Dermis blood vessel endothelial cell (primary cell): ENCODE results near the gene C1QTNF3. TPM values are rescaled to one million over a fixed set of nuclear protein-coding genes. Genes with fewer than 3 reads are reported as not detected.
A peak's percentile ranks its signal among the peaks of the same experiment; 100 is the strongest.
"Not testable (repeated sequence)": the region's sequence is repeated elsewhere in the genome, so short reads cannot be mapped to it uniquely, and the experiment has no call there.

Experiments
- DNase-seq: peaks from one replicate; pipeline ENCODE4 v3.0.0; 2010
- total RNA-seq: library from RNA; depleted of rRNA; stranded (reverse); fragments of >200 nt; gene quantifications from 2 replicates; pipeline ENCODE4 v1.2.3, GENCODE V29; 2014

C1QTNF3 gene, protein sequence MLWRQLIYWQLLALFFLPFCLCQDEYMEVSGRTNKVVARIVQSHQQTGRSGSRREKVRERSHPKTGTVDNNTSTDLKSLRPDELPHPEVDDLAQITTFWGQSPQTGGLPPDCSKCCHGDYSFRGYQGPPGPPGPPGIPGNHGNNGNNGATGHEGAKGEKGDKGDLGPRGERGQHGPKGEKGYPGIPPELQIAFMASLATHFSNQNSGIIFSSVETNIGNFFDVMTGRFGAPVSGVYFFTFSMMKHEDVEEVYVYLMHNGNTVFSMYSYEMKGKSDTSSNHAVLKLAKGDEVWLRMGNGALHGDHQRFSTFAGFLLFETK
- total RNA-seq: under 0.01 and 0.51 TPM in 2 replicates

DNA sequence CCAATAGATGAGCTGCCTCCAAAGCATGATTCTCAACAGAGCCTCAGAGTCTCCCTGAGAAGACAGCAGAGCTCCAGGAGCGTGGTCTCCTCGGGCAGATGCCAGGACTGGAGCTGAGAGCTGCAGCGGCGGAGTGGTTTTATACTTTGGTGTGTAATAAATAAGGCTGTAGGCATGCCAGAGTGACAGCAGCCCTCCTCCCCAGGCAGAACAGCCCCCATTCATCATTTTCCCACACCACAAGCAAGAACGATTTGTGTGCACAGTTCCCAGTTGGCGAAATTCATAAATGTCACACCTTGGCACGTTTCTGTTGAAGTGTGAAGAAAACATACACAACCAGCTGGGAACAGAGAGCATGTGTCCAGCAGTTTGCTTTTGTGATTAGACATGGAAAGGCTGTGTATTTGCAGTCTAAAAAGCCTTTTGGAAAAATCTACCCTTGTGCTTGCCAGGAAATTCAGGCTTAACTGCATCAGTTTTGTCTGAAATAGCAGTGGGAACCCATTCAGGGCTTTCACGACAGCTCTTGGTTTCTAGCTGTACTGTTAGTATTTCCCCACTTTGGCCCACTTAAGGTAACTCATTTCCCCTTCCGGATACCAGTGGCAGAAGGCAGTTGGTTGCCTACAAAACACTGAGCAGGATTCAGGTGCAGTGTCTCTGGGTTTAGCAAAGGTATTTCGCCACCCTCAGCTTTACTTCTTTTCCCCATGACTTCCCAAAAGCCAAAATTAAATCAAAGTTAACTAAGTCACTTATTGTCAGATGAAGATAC is at the start of gene C1QTNF3:
TSS of gene C1QTNF3 (minus strand) at position 115 of the 778 bp plus-strand sequence. CDS start at position 27, 88 bp downstream.
- DNase-seq: peak; percentile 16

DNA sequence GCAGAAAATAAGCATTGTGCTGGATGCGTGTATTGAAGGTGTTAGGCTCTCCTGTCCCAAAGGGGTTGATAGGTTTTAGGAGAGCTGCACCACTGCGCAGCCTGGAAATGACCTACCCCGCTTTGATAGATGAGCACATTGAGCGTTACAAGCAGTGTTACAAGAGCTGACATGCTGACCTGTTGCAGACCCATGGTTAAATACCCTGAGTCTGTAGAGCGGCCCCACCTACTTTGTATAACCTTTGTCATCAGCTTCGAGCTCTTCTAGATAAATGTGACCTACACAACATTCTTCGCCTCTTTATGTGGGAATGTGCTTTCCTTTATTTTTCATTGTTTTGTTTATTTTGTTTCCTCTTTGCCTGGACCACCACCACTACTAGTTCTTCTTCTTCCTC is 48.0 kb upstream of the C1QTNF3 start:
- DNase-seq: not testable (repeated sequence)

DNA sequence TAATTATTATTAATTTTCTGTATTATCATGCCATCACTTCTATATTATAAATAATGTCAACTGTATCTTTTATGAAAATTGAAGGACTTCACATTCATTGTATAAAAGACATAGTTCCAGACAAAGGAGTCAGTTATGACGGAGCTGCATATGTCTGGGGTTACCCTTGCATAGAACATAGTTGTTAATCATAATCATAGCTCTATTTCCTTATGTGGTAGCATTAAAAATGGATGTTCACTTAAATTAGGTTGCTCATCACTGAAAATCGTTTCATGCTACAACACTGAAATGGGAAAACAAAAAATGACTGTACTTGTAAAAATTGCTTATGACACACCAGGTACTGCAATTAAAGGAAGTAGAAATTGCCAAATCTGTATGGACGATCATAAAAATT is 46.8 kb upstream of the C1QTNF3 start:
- not testable (repeated sequence) for DNase-seq

DNA sequence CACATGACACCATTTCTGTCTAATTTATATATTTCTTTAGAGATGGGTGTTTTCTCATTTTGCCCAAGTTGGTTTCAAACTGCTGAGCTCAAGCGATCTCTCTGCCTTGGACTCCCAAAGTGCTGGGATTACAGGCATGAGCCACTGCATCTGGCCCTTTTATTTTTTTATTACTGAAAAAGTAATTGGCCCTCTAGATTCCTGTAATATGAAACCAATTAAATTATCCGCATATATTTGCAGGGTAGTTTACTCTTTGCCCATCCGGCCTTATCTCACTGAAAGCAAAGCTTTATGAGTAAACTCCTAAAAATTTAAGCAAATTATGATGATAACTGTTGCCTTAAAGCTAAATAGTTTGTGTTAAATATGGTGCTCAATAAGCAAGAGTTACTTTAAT is 44.7 kb upstream of the C1QTNF3 start:
- not testable (repeated sequence) for DNase-seq

DNA sequence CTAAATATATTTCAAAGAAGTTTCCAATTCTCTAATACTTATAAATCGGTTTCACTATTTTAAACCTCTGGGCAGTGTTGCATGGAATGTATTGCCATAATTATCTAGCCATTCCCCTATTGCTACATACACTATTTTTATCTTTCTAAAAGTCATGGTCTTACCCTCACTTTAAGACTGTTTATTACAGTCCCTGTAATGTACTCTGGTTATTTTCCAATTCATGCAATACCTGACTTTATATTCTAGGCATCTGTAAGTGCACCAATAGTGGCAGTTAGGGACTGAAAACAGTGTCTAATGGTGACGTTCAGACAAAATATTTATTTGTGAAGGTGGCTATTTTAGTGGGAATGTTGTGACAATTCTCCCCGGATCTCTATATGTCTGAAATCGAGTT is 40.9 kb upstream of the C1QTNF3 start:
- not testable (repeated sequence) for DNase-seq

DNA sequence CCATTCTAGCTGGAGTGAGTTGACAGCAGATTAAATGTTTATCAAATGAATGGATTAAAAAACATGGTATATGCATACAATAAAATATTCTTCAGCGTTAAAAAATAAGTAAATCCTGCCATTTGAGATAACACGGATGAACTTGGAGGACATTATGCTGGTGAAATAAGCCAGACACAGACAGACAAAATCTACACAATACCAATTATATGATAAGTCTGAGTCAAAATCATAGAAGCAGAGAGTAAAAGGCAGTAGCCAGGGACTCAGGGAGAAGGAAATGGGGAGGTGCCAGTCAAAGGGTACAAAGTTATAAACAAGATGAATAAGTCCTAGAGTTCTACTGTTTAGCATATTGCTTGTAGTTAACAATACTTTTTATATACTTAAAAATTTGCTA is 36.5 kb upstream of the C1QTNF3 start:
- not testable (repeated sequence) for DNase-seq

DNA sequence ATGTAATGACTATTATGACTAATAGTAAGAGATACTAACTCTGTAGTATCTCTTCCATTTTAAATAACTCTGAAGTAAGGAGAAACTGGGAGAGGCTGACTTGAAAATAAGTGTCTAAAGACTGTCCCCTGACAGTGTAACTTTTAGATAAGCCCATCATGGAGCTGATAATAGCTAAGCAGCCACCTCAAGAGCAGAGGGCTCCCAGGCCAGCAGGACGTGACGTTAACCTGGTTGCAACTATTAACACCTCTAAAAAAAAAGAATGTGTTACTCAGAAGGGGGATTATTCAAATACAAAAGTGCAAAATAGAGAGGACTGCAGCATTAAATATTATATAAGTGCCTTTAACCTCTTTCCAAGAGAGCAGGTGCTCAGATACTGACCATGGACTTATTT is 34.6 kb upstream of the C1QTNF3 start:
- DNase-seq: not testable (repeated sequence)

DNA sequence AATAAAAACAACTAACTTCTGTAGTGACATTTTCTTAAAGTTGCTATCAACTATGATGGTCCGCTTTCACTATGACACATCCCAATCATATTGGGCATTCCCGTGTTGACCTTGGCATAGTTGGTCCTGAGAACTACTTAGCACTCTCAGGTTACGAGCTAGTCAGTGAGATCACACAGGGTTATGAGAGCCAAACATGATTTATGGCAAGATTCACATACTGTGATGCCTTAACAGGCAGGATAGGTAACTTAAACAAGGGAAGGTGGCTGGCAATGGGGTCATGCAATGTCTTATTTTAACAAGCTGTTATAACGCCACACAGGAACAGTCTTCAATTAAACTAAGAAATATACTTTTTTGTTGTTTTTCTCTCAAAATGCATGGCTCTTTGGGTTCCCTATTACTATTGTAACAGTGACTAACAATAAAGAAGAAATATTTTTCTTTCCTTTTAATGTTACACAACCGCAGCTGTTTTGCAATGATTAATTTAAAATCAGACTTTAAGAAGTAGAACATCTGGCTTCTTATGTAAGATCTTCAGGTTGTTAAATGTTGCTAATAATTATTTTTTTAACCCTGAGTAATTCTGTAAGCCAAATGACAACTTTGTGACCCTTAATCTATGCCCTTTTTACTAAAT is 33.8 kb upstream of the C1QTNF3 start:
- not testable (repeated sequence) for DNase-seq

DNA sequence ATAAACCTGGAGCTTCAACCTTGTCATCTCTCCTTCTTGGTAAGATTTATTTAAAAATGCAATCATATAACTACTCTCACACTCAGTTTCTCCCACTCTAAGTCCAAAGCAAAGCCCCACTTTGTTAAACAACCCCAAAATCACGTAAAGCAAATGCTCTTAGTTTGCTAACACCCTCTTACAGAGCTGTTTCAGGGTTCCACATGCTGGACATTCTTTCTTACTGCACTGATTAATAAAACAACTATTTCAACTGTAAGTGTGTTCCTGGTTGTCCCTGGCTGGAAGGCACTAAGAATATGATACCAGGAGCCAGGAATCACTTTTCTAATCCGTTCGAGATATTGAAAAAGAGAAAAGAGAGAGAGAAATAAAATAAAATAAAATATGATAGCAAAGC is 31.5 kb upstream of the C1QTNF3 start:
- not testable (repeated sequence) for DNase-seq

DNA sequence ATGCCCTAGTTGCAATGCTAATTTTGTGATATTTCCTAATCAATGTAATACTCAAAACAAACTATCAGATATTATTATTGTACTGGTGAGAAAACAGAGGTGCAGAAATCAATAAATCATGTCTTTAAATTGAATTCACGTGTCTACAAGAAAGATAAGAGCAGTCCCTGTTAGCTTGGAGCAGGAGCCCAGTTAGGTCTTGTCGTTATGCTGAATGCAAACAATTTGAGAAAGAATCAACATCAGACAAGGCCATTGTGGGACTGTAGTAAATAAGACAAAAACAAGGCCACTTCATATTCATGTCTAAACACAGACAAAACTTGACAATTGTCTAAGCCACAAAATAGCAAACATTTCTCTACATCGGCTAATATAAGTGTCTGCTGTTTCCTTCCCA is 31.1 kb upstream of the C1QTNF3 start:
- DNase-seq: not testable (repeated sequence)

DNA sequence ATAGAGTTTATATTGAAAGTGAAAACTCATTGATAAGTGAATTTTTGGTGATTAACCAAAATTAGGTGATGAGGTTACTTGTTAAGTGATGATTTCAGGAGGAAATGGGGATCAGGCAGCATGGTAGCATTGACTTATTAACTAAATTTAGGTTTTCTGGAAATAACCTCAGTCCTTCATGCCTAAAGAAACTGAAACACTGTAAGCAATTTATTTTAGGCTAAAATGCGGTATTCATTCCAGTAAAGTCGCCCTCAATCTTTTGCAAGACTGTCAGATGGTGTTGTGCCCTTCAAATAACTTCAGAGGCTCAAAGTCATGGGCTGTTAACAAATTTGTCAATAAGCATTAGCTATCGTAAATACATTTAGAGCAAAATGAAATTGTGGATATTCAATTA is 27.6 kb upstream of the C1QTNF3 start:
- not testable (repeated sequence) for DNase-seq

DNA sequence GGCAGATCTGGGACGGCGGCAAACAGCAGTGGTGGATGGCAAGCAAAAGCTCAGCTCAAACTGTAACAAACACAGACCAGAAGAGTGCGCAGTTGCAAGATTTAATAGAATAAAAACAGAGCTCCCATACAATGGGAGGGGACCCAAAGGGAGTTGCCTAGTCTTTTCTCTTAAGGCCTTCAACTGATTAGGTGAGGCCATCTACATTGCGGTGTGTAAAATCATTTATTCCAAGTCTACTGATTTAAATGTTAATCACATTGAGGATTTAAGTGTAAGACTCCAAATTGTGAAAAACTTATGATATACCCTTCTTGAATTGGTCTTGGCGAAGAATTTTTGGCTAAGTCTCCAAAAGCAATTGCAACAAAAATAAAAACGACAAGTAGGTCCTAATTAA is 21.6 kb upstream of the C1QTNF3 start:
- no peak for DNase-seq

DNA sequence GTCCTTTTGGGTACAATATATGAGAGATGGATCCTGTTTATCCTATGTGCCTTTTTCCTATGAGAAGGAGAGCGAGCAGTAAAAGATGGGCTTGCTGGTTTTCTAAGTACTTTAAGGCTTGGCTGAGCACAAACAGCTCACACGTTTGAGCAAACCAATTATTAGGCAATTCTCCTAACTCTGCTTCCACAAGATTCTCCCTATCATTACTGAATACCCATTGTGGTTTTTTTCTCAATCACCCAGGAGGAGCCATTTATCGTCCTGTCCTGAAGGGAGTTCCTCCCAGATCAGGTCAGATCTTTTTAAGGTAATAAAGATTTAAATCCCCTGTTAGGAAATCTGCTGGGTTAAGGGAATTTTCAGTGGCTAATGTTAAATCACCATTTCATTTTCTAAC is 19.4 kb upstream of the C1QTNF3 start:
- DNase-seq: no peak

DNA sequence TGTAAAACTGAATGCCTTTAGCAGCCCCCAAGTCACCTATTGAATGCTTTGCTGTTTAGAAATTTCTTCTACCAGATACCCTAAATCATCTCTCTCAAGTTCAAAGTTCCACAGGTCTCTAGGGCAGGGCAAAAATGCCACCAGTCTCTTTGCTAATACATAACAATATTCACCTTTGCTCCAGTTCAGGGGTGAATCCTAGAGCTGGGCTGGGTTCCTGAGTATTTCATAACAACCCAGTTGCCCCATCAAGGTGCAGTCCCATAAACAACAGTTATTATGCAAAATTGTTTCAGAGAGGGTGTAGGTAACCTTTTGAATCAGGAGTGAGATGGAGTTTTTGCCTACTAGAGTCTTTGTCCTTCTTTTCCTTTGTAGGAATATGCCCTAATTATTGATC is 19.0 kb upstream of the C1QTNF3 start:
- no peak for DNase-seq

DNA sequence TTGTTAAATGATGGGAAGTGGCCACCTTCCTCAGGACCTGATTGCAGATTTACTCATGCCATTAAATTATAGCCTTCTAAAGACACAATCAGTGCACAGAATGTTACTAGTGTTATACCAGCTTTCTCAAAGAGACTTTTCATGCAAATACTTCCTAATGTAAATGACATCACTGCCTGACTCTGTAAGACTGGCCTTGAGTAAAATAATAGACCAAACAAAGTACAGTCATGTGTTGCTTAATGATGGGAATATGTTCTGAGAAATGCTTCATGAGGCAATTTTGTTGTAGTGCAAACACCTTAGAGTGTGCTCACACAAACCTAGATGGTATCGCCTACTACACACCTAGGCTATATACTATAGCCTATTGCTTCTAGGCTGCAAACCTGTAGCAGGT is 17.0 kb upstream of the C1QTNF3 start:
- no peak for DNase-seq

DNA sequence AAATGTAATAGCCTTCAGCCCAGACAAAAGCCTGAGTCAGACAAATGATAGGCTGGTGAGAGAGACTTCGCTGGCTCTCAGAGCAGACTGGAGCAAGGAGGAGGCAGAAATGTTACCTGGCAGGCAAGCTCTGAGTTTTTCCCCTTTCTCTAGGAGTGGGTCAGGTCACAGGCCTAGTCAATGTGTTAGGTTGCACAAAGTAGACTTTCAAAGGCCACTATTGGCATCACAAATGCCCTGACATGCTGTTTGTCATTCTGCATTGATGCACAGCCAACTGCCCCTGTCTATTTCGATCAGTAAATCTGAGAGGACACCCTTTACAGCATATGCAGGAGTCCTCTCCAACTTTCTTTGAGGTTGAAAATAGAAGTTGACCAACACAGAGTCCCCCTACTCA is 15.5 kb upstream of the C1QTNF3 start:
- no peak for DNase-seq

DNA sequence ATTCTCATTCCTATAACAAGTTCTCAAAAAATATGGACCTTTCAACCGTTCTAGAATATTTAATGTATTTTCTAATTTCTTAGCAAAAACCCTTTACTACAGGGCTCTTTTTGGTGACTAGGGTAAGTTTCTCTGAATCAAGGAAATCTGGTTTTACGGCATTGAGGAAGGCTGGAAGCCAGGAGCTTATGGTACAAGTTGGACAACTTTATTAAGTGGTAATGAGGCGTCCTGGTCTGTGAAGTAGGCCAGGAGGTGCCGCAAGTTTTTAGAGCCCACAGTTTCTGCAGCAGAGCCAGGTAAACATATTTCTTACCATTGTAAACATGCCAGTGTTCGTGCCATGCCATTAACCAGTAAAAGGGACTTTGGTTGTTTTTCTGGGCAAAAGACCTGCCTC is 14.6 kb upstream of the C1QTNF3 start:
- DNase-seq: no peak

DNA sequence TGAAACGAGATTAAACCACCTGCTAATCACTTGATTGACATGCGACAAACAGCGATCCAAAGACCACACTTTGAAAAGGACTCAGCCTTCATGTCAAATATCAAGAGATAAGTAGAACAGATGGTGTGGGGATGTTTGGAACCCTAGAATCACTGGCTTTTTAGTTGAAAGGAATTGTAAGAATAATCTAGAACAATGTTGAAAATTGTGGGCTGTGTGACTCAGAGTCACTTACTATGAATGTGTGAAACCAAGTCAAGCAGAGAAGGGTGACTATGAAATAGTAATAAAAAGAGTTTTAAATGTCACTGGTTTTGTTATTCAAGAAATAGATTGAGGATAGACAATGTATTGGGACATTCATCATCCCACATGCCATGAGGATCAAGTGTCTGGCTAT is 14.1 kb upstream of the C1QTNF3 start:
- no peak for DNase-seq

DNA sequence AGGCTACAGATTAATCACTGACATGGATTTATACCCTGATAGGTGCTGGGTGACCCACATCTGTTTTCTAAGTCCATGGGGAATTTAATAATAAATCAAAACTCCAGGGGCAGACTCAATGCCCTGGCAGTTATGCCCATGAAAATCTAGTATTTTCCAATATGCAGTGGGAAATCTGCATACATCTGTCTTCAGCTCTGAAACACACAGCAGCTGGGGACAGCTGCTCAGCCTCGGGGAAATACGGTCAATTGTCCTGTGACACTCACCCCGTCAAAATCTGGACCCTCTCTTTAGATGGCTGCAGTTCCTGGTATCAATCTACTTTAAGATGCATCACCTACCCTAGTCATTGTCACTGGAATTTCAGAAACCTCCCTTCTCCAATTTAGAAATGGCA is 12.7 kb upstream of the C1QTNF3 start:
- no peak for DNase-seq

DNA sequence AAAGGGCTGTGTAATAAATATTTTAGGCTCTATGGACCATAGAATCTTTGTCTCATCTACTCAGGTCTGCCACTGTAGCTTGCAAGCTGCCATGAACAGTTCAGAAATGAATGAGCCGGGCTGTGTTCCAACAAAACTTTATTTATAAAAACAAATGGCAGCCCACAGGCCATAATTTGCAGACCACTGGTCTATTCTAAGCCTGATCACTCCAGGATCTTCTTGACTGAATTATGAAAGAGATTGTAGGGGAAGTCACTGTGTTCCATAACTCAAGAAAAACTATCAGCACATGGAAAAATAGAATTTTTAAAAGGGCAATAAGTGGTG is 11.4 kb upstream of the C1QTNF3 start:
- DNase-seq: no peak

DNA sequence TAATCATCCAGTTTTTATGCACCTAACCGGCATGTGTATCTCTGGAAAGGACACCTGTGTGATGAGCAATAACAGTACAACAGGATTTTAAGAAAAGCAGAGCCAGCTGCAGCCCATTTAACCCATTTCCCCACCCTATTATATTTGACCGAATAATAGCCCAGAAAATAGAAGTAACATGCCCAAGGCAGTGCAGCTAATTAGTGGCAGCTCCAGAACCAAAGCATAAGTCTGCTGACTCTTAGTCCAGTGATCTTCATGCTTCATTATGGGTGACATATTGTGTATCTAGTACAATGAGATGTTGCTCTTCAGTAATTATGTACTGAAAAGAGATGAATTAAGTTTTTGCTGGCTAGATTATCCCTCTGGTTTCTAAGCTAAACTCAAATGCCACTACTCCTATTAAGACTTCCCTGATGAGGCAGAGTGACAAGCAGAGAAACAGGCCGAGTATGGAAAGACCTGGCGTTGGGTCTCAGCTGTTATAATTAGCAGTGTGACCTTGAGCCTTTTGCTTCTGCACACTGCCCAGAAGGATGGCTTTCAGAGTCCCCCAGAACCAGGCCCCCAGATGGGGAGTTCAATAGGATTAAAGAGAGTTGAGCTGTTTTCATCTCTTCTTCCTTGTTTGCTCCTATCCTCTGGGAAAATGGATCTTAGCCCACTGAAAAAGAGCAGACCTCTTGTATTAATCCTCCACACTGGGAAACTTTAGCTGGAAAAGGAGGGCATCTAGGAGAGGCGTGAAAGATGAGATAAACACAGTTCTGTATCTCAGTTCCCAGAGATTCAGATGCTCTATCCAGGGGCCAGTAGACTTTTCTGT is 10.8 kb upstream of the C1QTNF3 start:
- DNase-seq: no peak

DNA sequence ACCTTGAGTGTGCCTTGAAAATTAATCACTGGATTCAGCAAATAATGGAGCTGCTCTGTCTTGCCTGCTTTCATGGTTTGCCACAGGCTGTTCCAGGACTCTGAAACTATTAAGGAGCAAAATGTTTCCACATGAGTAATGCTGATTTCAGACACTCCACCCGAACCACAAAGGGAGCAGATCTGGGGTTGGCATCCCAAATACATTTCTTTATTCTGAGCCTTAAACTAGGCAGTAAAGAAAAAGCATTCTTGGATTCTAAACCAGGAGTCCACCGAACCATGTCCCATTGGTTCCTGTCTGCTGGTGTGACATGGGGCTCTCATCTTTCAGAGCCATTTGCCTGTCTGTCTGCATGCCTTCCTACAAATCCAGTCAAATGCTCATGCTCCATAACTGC is 10.1 kb upstream of the C1QTNF3 start:
- DNase-seq: no peak
